Activated CD4-positive, CD25-positive, alpha-beta regulatory T cell (primary cell): ENCODE measurements around the gene SPAST.
"Not testable (repeated sequence)": the region's sequence is repeated elsewhere in the genome, so short reads cannot be mapped to it uniquely, and the experiment has no call there.

ENCODE experiments used
- DNase-seq, 4 experiments: peaks; one replicate each; lab custom pipeline; 2025; lab: John Stamatoyannopoulos, UW

The SPAST gene

DNA sequence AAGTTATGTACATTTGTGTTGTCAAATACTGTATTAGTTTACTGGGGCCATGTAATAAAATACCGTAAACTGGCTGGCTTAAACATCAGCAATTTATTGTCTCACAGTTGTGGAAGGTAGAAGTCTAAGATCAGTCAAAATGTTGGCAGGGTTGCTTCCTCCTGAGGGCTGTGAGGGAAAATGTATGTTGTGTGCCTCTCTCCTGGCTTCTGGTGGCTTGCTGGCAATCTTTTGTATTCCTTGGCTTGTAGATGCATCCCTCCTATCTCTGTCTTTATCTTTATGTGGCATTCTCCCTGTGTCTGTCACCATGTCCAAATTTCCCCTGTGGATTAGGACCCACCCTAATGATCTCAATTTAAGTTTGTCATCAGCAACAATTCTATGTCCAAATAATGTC lies 65.3 kb downstream of the SPAST start:
- no peak for DNase-seq

DNA sequence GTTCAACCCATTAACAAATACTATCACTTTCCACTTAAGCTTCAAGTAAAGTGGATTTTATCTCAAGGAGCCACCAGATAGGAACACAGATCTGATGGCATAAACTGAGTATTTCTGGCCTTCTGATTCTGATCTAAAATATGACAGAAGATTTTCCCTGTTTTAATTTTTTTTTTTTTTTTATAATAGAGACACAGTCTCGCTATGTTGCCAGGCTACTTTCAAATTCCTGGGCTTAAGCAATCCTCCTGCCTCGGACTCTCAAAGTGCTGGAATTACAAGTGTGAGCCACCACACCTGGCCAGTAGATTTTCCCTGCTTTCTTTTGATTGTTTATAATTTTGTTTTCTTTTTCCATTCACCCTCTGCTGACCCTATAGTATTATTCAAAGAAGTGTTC lies 65.7 kb downstream of the SPAST start:
- DNase-seq = no peak

DNA sequence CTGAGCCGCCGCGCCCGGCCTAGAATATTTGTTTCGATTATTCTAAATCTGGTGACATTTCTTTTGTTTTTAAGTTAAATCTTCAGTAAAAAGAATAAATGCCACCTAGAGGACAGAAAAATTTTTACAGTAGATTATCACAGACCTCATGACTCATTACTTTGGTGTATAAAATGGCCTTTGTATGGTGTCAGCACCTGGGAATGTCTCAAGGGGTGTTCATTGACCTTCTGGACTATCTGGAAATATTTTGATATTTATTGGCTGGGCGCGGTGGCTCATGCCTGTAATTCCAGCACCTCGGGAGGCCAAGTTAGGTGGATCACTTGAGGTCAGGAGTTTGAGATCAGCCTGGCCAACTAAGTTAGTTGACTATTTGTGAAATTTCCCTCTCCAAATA lies 72.1 kb downstream of the SPAST start:
- DNase-seq = no peak

DNA sequence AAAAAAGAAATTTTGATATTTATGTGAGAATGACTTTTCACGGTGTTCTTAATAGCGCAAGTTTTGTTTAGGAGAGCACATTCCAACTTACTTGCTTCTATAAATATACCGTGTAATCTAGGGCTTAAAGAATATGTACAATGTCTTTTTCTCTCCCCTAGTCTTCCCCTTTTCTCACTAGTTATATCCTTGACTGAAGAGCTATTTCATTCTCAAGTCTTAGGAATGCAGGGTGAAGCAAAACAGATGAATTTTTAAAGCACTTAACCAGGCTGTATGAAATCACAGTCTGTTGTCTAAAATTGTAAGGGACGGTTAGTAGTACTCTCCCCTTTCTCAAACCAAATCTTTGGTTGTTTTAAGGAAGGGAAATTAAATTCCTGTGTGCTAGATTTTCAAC lies 72.7 kb downstream of the SPAST start:
- no peak for DNase-seq

DNA sequence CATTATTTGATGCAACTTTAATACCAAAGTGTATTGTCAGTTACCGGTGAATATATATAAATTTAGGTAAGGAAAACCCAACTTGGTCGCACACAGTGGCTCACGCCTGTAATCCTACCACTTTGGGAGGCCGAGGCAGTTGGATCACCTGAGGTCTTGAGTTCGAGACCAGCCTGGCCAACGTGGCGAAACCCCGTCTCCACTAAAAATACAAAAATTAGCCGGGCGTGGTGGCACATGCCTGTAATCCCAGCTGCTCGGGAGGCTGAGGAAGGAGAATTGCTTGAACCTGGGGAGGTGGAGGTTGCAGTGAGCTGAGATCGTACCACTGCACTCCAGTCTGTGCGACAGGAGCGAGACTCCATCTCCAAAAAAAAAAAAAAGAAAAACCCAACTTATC lies 88.2 kb downstream of the SPAST start:
- DNase-seq = not testable (repeated sequence)

DNA sequence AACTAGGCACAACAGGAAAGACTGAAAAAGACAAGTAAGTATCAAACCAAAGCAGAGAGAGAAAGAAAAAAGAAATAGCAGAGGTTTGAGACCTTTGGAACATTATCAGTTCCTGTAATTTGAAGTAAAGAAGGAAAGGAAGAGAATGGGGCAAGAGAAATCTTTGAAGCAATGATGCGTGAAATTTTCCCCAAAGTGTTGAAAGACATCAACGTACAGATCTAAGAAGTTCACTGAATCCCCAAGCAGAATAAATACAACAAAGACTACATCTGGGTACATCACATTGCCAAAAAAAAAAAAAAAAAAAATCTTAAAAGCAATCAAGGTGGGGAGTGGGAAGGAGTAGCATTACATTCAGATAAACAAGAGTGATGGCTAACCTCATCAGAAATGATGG lies 96.3 kb downstream of the SPAST start:
- DNase-seq = no peak

DNA sequence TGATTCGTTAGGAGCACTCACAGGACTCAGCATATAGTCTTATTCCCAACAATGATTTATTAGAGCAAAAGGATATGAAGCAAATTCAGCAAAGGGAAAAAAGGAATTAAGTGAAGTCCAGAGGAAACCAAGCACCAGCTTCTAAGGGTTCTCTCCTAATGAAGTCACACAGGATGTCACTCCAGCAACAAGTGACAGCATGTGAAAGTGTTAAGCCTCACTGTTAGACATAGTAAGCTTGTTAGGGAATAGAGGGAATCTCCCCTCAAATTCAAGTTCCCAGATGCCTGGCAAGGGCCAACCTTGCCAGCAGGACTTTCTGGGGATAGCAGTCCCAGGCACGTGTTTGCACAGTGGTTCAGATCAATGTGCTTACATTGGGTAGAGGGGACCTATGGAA lies 97.9 kb downstream of the SPAST start:
- DNase-seq = no peak

DNA sequence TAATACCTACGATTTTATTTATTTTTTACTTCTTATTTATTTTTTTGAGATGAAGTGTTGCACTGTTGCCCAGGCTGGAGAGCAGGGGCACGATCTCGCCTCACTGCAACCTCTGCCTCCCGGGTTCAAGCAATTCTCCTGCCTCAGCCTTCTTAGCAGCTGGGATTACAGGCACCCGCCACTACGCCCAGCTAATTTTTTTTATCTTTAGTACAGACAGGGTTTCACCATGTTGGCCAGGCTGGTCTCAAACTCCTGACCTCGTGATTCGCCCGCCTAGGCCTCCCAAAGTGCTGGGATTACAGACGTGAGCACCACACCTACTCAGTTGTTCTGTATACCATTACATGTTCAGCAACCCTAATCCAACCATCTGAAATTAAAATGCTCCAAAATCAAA lies 100.9 kb downstream of the SPAST start:
- not testable (repeated sequence) for DNase-seq

DNA sequence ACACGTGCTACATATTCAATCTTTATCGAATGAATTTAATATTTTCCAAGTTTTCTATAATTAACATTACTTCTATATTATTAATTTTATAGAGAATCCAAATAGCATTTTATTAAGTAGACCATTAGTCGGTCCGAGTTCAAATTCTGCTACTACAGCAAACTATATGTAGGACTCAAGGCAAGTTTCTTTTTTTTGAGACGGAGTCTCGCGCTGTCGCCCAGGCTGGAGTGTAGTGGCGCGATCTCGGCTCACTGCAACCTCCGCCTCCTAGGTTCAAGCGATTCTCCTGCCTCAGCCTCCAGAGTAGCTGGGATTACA lies 101.6 kb downstream of the SPAST start:
- not testable (repeated sequence) for DNase-seq

DNA sequence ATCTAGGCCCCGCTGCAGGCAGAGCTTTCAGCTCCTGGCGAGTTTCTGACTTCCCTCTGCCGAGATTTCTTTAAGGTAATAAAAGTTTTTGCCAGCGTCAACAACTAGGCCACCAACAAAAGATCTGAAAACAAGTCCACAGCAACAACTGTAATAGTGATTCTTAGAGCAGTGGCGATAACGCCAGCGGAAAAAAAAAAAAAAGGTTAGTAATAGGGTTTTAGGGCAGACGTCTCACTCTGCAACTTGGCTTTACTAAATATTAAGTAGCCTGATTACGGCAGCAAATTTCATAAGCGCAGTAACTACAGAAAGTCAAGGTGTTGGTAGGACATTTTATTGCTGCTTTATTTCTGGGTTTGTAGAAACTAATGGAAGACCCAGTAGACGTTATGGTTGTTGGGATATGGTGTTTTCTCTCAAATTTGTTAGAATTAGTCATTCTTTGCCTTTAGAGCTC lies 102.8 kb downstream of the SPAST start:
- DNase-seq = no peak

DNA sequence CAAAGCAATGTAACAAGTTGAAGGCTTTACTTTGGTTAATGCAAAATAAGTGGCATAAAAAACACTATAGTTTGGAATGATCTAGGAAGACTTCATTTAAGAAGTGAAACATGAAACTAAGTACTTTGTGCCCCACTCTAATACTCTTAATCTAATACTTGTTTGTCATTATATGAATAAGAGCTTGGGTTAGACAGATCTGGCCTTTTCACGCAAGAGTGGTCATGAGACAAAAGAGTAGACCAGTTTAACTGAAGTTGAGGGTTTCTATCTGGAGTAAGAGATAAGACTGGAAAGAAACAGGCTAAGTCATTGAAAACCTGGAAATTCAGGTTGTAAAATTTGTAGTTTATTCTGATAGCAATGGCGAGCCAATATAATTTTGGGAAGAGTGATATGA lies 105.2 kb downstream of the SPAST start:
- DNase-seq = no peak

DNA sequence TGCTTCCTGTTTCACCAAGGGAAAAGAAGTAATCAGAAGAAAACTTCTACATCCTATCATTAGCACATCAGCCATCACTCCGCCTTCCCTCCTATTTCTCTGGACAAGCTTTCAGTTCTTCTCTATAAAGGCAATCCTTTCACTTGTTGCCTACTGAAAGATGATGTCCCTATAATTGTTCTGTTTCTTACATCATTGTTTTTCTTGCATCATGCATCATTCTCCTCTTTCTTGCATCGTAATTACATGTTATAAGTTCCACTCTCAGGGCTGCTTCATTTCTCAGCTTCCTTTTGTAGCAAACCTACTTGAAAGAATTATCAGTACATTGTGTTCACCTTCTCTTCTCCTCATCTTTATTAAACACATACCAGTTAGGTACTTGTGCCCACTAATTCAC lies 109.5 kb downstream of the SPAST start:
- DNase-seq = no peak

DNA sequence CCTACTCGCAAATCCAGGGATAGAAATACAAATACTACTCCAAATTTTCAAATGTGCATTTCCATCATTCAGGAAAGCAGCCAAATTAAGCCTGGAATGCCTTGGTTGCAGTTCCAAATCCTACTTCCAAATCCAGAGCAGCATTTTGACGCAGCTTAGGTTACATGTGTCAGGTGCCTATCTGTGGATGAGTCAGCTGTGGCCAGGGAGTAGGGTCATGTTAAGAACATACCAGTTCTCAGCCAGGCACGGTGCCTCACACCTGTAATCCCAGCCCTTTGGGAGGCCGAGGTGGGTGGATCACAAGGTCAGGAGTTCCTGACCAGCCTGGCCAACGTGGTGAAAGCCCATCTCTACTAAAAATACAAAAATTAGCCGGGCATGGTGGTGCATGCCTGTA lies 119.3 kb downstream of the SPAST start:
- no peak for DNase-seq

DNA sequence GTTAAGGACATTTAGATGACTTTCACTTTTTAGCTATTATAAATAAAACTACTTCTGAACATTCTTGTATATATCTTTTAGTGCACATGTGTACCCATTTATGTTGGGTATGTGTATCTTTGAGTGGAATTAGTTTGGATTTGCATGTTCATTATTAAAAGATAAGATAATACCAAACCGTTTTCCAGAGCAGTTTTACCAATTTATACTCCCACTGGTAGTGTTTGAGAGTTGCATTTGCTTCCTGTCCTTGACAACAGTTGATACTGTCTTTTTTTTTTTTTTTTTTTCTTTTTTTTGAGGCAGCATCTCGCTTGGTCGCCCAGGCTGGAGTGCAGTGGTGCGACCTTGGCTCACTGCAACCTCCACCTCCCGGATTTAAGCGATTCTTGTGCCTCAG lies 125.7 kb downstream of the SPAST start:
- no peak for DNase-seq

DNA sequence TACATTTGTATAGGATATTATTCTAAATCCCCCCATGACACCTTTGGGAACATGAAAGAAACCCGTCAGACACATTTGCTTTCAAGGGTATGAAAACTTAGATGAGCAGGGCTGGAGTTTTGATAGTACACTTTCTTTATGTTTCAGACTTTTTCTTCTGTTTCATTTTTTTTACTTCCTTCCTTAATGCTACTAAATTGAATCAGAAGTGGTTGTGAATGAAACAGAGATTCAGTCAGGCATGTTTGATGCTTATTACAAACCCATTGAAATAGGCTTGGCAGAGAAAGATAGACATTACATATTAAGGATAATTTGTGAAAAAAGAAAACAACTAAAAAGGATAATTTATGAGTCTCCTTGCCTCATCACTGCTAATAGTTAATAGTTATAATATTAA lies 129.1 kb downstream of the SPAST start:
- DNase-seq = no peak

DNA sequence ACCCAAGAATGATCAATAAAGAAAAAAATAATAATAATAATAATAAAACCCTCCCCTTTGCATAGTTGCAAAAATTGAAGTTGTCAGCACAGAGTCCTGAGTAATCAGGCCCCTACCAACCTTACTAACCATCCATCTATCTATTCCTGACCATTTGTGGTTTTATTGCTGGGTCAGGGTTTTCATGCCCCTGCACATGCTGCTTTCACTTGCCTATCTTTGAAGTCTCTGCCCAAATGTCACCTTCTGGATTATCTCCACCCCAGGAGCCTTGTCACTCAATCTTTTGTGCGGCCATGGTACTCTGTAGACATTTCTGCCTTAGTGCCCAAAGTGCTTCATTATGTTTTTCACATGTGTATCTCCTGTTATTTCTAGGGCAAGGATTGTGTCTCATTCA lies 137.5 kb downstream of the SPAST start:
- no peak for DNase-seq

DNA sequence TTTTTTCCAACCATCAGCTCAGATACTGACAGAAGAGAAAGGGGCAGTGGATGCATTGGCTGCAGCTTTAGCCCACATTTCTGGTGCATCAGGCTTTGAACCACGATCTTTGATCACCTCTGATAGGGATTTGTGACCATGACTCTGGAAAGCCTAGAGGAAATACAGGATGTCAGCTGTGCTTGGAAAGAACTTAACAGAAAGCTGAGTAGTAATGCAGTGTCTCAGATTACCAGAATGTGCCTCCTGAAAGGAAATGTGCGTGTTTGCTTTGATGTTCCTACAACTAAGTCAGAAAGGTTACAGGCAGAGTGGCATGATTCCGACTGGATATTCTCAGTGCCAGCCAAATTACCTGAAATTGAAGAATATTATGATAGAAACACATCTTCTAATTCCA lies 140.1 kb downstream of the SPAST start:
- DNase-seq = not testable (repeated sequence)
